Adipocyte (in vitro differentiated cells): ENCODE measurements around the gene TFDP1.

Experiments used
- DNase-seq: peaks from one replicate; pipeline ENCODE4 v3.0.0-alpha.2; 2015; ENCODE audit warnings: low read depth
- H3K27me3 ChIP-seq: replicated peaks from 2 replicates; pipeline ENCODE4 v1.7.0; 2013; ENCODE audit warnings: mild to moderate bottlenecking, low read length, moderate library complexity; ENCODE audit not compliant: control insufficient read depth, insufficient read depth
- H3K36me3 ChIP-seq: 2 replicates; pipeline ENCODE4 v1.7.0; 2013; ENCODE audit warnings: low read length, mild to moderate bottlenecking, moderate library complexity; ENCODE audit not compliant: control insufficient read depth, insufficient read depth, severe bottlenecking
- H3K4me1 ChIP-seq: 2 replicates; pipeline ENCODE4 v1.7.0; 2013; ENCODE audit warnings: mild to moderate bottlenecking, low read length, moderate library complexity; ENCODE audit not compliant: control insufficient read depth, insufficient read depth
- H3K4me3 ChIP-seq: 2 replicates; pipeline ENCODE4 v1.7.0; 2013; ENCODE audit warnings: mild to moderate bottlenecking, low read length, moderate library complexity
- H3K9ac ChIP-seq: 2 replicates; pipeline ENCODE4 v1.7.0; 2013; ENCODE audit warnings: mild to moderate bottlenecking, low read length, moderate library complexity
- H3K9me3 ChIP-seq: 2 replicates; pipeline ENCODE4 v1.7.0; 2013; ENCODE audit warnings: mild to moderate bottlenecking, low read length, moderate library complexity; ENCODE audit not compliant: control insufficient read depth

The TFDP1 gene

DNA sequence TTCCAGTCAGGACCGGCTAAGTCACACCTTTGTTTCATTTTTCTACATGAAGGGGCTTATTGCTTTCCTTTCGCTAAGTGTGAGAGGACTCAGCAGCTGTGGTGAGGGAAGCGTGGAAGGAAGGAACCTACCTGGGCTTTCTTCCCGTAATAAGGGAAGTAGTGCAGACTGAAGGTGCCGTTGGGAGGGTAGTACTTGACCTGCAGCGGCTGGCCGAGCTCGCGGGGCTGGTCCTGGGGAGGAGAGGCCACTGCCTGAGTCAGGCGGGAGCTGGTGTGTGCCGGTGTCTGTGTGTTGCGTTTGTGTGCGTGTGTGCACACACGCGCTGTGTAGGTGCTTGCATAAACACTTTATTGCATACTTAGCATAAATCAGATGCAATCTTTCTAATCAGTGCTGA is 65.7 kb downstream of the TFDP1 start:
- Histone ChIP-seq H3K9ac (no peak overlapping the region), H3K36me3 (no peaks in the 10 kb centered on the region), H3K27me3 (peaks cover 8% of the 10 kb centered on the region), H3K4me1 (peaks cover 12% of the 10 kb centered on the region), H3K9me3 (no peaks in the 10 kb centered on the region), H3K4me3 (no peak overlapping the region)
- DNase-seq = no peak

DNA sequence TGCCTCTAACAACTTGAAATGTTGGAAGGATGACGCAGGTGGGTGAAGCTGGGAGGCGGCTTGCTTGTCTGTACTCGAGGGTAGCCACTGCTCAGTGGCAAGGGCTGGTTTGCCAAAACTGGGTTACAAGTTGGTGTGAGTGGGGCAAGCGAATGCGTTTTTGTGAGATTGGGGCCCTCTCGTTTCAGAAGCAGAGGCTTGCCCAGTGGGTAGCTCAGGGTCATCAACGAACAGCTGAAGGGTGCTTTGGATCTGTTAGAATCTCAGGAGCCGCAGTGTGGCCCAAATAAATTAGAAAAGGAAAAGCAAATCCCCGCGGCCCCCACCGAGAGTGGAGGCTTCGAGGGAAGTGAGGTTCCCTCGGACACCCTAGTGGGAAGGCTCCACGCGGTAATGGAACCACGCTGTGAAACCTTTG is 66.2 kb downstream of the TFDP1 start:
- H3K9me3 ChIP-seq = no peaks in the 10 kb centered on the region
- no peak overlapping the region for H3K9ac ChIP-seq
- H3K36me3 ChIP-seq = no peaks in the 10 kb centered on the region
- peaks cover 12% of the 10 kb centered on the region for H3K27me3 ChIP-seq
- DNase-seq = no peak
- H3K4me3 ChIP-seq = no peak overlapping the region
- H3K4me1 ChIP-seq = peaks cover 12% of the 10 kb centered on the region

DNA sequence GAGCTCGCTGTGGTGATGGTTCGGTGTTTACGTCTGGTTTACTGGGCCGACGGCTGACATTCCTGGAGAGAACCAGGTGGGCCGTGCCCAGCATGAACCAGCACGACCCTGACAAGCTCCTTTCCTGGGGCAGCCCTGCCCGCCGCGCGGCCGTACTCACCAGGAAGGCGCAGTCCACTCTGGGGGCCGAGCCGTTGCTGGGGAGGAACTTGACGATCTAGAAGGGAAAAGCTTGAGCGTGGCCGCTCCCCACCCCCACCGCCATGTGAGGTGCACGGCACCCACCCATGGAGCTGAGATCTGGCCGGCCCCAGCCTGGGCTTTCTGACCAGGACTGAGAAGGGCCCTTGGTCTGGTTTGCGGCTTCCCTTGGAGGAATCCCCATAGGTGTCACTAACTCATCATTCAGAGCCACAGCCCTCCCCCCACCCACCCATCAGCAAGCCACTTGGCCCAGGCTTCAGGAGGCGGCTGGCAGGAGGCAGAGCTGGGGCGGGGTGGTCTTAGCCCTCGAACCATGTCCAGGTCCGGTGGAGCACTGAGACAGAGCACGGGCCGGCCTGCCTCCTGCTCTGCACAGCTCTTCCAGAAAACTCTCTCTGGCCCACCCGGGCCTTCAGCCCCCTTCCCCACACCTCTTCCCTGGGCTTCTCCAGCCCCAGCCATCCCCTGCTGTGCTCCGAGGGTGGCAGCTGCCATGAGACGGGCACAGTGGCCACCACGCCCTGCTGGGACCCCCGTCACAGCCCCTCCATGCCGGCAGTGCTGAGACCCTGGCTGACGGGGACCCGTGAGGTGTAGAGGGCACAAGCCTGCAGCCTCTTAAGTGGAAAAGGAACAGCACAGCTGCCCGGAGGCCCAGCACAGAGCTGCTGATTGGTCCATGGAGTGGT is 67.2 kb downstream of the TFDP1 start:
- Histone ChIP-seq H3K9me3 (no peaks in the 10 kb centered on the region), H3K9ac (no peak overlapping the region), H3K36me3 (no peaks in the 10 kb centered on the region), H3K4me1 (peaks cover 12% of the 10 kb centered on the region), H3K4me3 (no peak overlapping the region), H3K27me3 (peaks cover 16% of the 10 kb centered on the region)
- no peak for DNase-seq

DNA sequence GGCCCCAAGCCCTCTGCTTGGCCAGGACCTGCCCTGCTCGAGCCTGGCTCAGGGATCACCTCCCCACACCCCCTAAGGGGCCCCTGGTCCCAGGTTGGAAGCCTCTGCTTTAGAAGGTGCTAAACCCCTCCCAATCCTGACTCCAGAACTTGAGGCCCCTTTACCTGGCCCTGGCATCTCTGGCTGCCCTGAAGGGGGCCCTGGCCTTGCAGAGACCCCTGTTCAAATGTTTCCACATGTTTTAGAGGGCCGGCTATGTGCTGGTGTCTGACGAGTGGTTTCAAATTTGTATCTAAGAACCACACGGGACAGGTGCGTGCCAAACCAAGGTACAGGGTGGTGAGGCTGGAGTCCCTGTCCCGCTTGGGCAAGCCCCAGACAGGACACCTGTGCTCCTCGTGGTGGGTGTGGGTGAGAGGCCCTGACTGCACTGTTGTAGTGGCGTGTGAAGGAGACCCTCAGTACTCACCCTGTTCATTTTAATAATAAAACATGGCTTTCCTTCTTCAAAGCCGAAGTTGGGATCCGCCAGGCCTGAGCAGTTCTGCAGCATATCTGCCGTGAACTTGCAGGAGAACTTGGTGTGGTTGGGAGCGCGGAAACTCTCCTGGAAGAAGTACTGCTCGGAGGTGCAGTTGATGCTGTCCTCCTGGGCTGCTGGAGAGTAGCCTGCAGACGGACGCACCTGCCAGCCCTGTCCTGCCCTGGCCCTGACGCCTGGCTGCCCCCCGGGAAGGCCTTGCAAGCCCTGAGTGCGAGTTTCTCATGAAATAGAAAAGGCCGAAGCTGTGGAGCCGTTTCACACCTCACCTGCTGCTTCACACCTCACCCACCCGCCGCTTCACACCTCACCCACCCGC is 68.1 kb downstream of the TFDP1 start:
- no peak overlapping the region for H3K9ac ChIP-seq
- H3K4me3 ChIP-seq = no peak overlapping the region
- DNase-seq = no peak
- peaks cover 3% of the 10 kb centered on the region for H3K4me1 ChIP-seq
- H3K9me3 ChIP-seq = no peaks in the 10 kb centered on the region
- H3K27me3 ChIP-seq = peaks cover 20% of the 10 kb centered on the region
- H3K36me3 ChIP-seq = no peaks in the 10 kb centered on the region

DNA sequence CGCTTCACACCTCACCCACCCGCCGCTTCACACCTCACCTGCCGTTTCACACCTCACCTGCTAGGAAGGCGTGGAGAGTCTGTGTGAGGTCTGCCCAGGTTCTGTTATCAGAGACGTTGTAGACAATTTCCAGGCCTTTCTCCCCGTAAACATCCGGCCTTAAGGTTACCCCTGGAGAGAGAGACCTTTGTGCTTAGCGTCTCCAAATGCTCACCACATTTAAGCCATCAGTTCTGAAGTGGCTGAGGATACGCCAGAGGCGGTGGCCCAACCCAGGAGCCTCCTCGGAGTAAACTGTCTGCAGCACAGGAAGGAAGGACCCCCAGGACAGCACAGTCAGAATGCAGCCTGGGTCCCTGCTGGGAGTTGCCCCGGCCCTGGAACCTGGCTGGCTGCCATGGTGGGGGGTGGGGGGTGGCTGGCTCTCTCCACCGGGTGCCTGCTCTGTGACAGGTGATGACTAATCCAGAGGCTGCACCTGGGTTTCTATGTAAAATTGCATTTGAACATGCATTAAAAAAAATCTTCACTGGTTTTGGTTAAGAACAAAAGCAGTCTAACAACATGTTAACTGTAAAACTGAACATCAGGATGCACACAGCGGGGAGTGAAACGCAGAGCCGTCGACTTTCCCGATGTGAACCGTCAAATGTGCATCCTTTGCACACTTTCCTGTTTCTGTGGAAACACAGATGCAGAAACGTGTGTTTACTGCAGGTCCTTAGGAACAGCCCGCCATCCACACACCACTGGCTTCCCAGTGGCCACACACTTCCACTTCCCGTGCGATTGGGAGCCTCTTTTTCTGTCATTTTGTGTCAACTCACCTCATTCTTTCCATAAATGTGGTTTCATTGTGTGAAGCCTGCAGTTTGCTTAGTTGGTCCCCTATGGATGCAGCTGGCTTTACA is 69.0 kb downstream of the TFDP1 start:
- no peak for DNase-seq
- no peaks in the 10 kb centered on the region for H3K9me3 ChIP-seq
- H3K27me3 ChIP-seq = peaks cover 27% of the 10 kb centered on the region

DNA sequence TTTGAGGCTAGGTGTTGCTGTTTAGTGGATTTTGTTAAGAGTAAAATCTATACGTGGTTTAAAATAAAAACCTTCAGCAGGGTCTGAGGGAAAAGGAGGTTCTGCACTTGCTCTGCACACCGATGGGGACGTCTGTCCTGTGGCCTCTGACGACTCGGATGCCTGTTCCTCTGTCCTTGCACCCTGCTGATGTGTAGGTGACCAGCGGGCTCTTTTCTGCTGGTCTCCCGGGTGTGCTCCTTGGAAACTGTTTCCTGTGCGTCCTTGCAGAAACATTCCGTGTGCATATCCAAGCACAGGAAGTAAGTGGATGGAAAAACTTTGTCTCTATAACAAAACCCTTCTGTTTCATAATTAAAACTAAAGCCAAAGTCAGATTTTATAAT is 69.6 kb downstream of the TFDP1 start:
- H3K4me3 ChIP-seq = no peak overlapping the region
- H3K9me3 ChIP-seq = no peaks in the 10 kb centered on the region
- no peak for DNase-seq
- no peak overlapping the region for H3K9ac ChIP-seq
- peaks cover 27% of the 10 kb centered on the region for H3K27me3 ChIP-seq
- no peaks in the 10 kb centered on the region for H3K36me3 ChIP-seq
- no peaks in the 10 kb centered on the region for H3K4me1 ChIP-seq

More for the DNA sequence above, 69.0 kb downstream of the TFDP1 start:
- Histone ChIP-seq H3K36me3 (no peaks in the 10 kb centered on the region), H3K4me1 (no peaks in the 10 kb centered on the region), H3K9ac (no peak overlapping the region), H3K4me3 (no peak overlapping the region)

DNA sequence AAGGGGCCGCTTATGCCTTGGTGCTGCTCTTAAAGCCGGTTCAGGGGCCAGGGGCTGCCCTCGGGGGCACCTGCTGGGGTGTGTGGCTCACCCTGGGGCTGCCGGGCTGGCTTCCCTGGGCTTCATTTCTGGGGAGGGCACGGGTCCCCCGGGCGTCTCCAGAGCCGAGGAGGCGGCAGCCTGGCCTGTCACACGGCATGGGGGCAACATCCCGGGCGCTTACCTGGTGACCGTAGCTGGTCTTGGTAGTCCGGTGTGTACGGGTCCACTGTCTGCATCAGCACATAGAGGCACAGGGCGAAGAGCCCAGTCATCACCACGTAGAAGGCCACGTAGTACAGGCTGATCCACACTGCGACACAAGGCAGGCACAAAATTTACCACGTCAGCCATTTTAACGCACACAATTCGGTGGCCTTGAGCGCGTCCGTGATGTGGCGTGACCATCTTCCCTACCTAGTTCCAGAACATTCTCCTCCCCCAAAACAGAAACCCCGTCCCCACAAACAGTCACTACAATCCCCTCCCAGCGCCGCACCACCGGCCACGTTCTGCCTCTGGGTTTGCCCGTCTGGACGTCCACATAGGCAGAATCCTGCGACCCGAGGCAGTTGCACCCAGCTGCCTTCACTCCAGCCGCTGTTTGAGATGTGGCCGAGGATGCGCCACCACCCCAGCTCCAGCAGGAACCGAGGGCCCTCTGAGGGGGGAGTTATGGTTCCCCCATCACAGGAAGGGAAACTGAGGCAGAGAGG is 70.2 kb downstream of the TFDP1 start:
- Histone ChIP-seq H3K36me3 (no peaks in the 10 kb centered on the region), H3K4me3 (no peak overlapping the region), H3K9me3 (no peaks in the 10 kb centered on the region), H3K4me1 (no peaks in the 10 kb centered on the region), H3K27me3 (peaks cover 27% of the 10 kb centered on the region), H3K9ac (no peak overlapping the region)
- DNase-seq = no peak

DNA sequence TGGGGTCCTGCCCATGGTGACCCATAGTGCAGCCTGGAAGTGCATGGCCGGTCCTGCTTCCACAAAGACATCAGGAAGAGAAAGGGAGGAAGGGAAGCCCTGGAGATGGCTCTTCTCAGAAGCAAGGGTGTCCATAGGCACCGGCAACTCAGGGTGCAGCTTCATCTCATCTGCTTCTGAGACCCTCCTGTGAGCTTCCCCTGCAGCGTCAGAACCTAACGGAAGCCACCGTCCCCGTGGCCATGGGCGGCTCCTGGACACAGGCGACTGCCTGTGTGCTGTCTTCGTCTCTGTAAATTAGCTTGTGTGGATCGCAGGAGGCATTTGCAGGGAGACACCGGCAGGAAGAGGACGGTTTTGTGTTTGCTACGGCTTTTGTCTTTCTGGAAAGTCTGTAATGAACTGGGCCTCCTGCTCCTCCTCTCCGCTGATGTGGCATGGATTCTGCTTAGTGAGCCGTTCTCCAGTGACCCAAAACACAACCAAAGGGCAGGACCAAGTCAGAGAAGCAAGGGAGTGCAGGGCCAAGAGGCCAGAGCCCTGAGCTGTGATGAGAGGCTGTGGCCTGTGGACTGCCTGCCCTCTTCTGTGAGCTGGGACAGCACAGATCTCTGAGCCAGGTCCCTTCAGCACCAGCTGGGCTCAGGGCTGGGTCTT is 70.9 kb downstream of the TFDP1 start:
- H3K4me1 ChIP-seq = no peaks in the 10 kb centered on the region
- H3K9me3 ChIP-seq = peaks cover 2% of the 10 kb centered on the region
- H3K4me3 ChIP-seq = no peak overlapping the region
- H3K27me3 ChIP-seq = peaks cover 27% of the 10 kb centered on the region
- H3K9ac ChIP-seq = no peak overlapping the region
- DNase-seq = no peak
- H3K36me3 ChIP-seq = no peaks in the 10 kb centered on the region

DNA sequence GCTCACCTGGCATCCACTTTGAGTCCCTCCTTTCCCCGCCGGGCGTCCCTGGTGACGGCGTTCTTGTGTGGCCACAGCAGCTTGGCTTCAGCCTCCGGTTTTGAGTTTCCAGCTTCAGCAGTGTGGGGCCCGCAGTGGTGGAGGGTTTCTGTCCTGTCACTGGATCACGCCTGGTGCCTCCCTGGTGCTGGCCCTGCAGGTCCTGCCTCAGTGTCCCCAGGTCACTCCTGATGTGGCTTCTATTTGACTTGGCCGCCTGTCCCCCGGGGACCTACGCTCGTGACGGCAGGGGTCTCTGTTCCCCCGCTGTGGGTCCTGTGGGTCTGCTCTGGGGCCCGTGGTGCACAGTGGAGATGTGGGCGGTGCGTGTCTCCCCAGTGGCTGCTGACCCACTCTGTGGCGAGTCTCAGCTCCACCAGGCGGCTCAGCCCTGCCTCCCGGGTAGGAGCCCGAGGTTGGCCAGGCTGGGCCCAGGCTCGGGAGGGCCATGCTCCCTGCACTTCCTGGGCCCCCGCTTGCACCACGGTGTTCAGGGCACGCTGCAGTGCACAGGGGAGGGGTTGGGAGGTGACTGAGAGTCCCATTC is 71.5 kb downstream of the TFDP1 start:
- DNase-seq = no peak
- no peaks in the 10 kb centered on the region for H3K4me1 ChIP-seq
- H3K27me3 ChIP-seq = peaks cover 27% of the 10 kb centered on the region

More for the DNA sequence above, 71.5 kb downstream of the TFDP1 start:
- Histone ChIP-seq H3K9ac (no peak overlapping the region), H3K9me3 (peaks cover 8% of the 10 kb centered on the region), H3K36me3 (no peaks in the 10 kb centered on the region), H3K4me3 (no peak overlapping the region)
